GM21360 (cell line): ENCODE measurements around the gene ADORA1.

ENCODE experiments used
- ATAC-seq: cut with Tn5 transposase; IDR thresholded peaks from one replicate; pipeline ENCODE4 v1.9.1; 2021; ENCODE audit warnings: mild to moderate bottlenecking, moderate library complexity; ENCODE audit not compliant: unreplicated experiment

The ADORA1 gene

DNA sequence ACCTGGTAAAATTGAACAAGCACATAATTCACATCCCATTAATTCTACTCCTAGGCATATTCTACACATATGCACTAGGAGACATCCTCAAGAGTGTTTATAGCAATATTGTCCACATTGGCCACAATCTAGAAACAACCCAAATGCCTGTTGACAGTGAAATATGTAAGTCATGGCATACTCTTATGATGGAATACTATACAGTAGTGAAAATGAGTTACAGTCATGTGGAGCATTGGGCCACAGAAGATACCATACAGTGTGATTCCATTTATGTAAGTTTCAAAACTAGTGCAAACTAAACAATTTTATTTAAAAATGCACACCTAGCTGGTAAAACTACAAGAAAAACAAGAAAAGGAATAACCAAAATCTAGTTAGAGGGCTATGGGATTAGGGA lies 82.8 kb downstream of the ADORA1 start:
- ATAC-seq, result no peak

DNA sequence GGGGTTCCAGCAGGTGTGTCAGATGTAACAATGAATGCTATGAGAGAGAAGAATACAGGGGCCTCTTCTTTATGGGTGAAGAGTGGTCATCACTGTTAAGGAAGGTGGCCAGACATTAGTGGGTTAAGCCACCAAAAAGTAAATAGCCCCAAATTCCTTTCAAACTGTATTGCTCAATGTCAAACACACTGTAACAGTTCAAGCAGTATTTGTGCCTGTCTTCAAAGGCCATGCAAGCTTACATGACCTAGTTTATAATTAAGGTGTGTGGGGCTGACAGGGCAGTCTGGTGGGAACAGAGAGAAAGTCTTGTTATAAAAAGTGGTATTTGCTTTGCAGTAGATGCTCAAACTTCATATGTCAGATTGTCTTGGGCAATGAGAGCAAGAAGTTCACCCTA lies 83.5 kb downstream of the ADORA1 start:
- no peak for ATAC-seq

DNA sequence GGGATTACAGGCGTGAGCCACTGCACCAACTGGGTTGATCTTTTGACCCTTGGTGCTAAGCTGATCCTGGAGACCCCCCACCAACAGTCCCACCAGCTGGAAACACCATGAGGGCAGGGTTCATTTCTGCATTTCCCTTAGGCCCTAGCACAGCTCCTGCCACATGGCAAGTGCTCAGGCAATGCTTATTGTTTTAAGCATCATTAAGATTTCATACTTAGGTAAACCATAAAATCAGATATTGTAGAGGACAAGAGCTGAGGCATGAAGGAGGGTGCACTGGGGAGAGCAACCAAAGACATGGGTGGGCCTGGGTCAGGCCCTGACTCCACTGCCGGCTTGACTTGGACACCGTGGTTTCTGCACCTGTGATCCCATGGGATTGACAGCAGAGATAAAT lies 84.3 kb downstream of the ADORA1 start:
- ATAC-seq, result no peak

DNA sequence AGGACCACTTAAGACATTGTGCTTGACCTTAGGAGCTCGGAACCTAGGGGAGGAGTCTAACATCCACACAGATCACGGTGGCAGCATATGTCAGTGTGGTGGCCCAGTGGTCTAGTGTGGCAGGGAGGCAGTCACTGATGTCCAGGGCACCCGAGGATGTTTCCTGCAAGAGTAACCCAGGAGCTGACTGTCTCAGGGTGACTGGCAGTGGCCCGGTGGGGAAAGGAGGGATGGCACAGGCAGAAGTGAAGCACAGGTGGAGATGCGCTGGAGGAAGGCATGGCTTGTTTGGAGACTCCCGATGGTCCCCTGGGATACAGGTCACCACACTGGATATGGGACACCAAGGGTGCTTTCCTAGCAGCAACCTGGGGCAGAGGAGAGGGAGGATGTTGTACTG lies 85.6 kb downstream of the ADORA1 start:
- ATAC-seq, result no peak

DNA sequence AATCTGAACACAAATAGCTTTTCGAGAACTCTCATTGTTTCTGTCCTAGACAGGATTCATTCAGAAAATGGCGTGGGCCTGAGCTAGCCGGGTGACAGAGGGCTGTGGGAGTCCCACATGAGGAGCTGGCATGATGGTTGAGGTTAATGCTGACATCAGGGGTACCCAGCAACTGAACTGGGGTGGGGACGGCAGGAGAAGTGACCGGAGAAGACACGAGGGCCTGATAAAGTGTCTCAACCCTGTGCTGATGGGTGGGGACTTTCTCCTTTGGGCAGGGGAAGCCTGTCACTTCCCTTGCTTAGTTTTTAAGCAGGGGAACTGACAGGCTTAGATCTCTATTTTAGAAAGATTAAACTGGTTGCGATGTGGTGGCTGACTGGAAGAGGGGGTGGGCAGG lies 87.3 kb downstream of the ADORA1 start:
- no peak for ATAC-seq

DNA sequence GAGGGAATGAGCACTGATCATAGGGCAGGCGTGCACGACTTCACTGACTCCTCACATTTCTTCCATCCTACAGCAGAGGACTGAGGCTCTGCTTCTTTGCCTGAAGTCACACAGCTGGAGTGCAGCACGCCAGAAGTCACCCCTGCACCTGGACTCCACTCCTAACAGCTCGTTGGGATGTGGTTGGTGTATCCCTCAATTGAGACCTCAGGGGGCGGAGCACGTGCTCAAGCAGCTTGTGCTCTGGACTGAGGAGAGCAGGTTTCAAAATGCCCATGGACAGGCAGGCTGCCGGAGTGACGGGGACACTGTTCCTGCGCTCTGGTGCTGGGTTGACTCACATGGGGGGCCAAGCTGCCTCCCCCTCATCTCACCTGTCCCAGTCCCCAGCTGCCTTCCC lies 88.0 kb downstream of the ADORA1 start:
- no peak for ATAC-seq

DNA sequence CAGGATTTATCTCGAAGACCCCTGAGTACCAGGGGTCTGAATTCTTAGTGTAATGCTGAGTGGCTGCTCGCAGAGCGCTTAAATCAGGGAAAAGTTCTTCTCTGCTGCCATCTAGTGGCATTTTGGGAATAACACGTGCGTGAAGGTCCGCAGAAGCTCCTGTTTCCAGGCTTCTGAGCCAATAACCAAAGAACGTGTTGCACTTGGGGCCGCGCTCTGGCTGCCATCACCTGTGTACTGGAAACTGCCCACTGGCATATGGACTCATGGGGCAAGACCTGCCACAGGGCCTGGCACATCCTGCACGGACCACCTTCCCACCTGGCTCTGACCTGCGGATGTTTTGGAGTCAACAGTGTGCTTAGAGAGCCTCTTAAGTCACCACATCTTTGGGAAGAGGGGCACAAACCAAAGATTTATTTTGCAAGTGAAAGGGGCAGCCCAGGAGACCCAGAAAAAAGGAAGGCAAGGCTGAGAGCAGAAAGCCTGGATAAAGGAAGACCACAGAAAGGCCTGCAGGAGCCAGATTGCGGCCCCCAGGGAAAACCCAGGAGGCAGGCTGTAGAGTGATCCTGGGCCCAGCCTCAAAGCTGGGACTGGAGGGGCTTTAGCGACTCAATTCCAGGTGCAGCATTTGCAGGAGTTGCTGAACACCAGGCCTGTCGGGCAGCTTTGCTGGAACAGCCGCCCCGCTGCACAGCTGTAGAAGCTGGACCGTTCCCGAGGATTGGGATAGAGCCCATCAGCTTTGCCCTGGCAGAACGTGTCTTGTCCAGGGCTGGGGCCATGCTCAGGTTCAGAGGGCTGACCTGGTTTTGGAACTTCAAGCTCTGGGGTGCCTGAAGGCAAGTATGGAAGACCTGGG lies 89.0 kb downstream of the ADORA1 start:
- ATAC-seq, result no peak
